CD8-positive, alpha-beta memory T cell (primary cell): ENCODE measurements around the gene IDNK. TPM values are rescaled to one million over a fixed set of nuclear protein-coding genes. Genes with fewer than 3 reads are reported as not detected.

Source experiments
- CTCF ChIA-PET: fragments of 350-600 bp; sonication (Branson Sonifier 250); formaldehyde crosslinking; loops from one replicate; lab custom pipeline; 2021; ENCODE audit warnings: antibody characterized with exemption; lab: Charles Lee
- POLR2A ChIA-PET: fragments of 350-600 bp; sonication (Branson Sonifier 250); formaldehyde crosslinking; loops from one replicate; lab custom pipeline; 2021; ENCODE audit warnings: antibody characterized with exemption; lab: Charles Lee
- DNase-seq, 5 donors: peaks; one replicate each; pipeline versions ENCODE4 v3.0.0 to v3.0.0-alpha.2; 2020 to 2022; ENCODE audit warnings: mixed read lengths in 1 of 5
- H3K27ac ChIP-seq: one replicate; pipeline ENCODE4 v1.7.0; 2013; ENCODE audit warnings: low read depth, mild to moderate bottlenecking, low read length, moderate library complexity
- H3K27me3 ChIP-seq: 2 replicates; pipeline ENCODE4 v1.7.0; 2013; ENCODE audit warnings: low read length, mild to moderate bottlenecking; ENCODE audit not compliant: insufficient read depth, poor library complexity, severe bottlenecking
- H3K36me3 ChIP-seq: 2 replicates; pipeline ENCODE4 v1.7.0; 2013; ENCODE audit warnings: mild to moderate bottlenecking, low read length, moderate library complexity; ENCODE audit not compliant: insufficient read depth
- H3K4me1 ChIP-seq: 2 replicates; pipeline ENCODE4 v1.7.0; 2013; ENCODE audit warnings: mild to moderate bottlenecking, low read length, moderate library complexity; ENCODE audit not compliant: insufficient read depth
- H3K4me3 ChIP-seq: 2 replicates; pipeline ENCODE4 v1.7.0; 2013; ENCODE audit warnings: mild to moderate bottlenecking, low read length
- H3K9me3 ChIP-seq: 2 replicates; pipeline ENCODE4 v1.7.0; 2013; ENCODE audit warnings: mild to moderate bottlenecking, low read length
- H3K27ac Mint-ChIP-seq, 8 donors: one replicate each; pipeline ENCODE4 v1.8.0; 2020 to 2021; ENCODE audit warnings: mixed read lengths in 8 of 8, mild to moderate bottlenecking in 6 of 8, inconsistent platforms in 3 of 8, moderate library complexity in 3 of 8
- H3K27me3 Mint-ChIP-seq, 2 donors: one replicate each; pipeline ENCODE4 v1.8.0; 2020 to 2021; ENCODE audit warnings: mixed read lengths in 2 of 2, mild to moderate bottlenecking in 1 of 2, moderate library complexity in 1 of 2
- H3K36me3 Mint-ChIP-seq, 3 donors: one replicate each; pipeline ENCODE4 v1.8.0; 2020 to 2021; ENCODE audit warnings: mixed read lengths in 3 of 3, inconsistent platforms in 1 of 3, mild to moderate bottlenecking in 1 of 3
- H3K4me1 Mint-ChIP-seq, 3 donors: one replicate each; pipeline ENCODE4 v1.8.0; 2020 to 2021; ENCODE audit warnings: mixed read lengths in 3 of 3, inconsistent platforms in 1 of 3, mild to moderate bottlenecking in 1 of 3
- H3K4me3 Mint-ChIP-seq, 7 donors: one replicate each; pipeline ENCODE4 v1.8.0; 2020 to 2021; ENCODE audit warnings: mixed read lengths in 7 of 7, mild to moderate bottlenecking in 6 of 7, moderate library complexity in 4 of 7, inconsistent platforms in 2 of 7
- H3K9me3 Mint-ChIP-seq, 5 donors: one replicate each; pipeline ENCODE4 v1.8.0; 2020 to 2022; ENCODE audit warnings: mixed read lengths in 5 of 5, mild to moderate bottlenecking in 3 of 5, moderate library complexity in 2 of 5, inconsistent platforms in 1 of 5
- polyA plus RNA-seq: library from polyadenylated mRNA; unstranded; fragments of 300-500 nt; fragmentation: Illumina TruSeq; gene quantifications from one replicate; pipeline ENCODE4 v1.2.3, GENCODE V29; 2021
- total RNA-seq, 2 experiments: library from RNA; stranded (reverse); gene quantifications; one replicate each; pipeline ENCODE4 v1.2.3, GENCODE V29; 2021

The IDNK gene
- total and polyA plus RNA-seq, 3 experiments from 2014 or later: 5.9 to 16.9 (median 6.3) TPM

DNA sequence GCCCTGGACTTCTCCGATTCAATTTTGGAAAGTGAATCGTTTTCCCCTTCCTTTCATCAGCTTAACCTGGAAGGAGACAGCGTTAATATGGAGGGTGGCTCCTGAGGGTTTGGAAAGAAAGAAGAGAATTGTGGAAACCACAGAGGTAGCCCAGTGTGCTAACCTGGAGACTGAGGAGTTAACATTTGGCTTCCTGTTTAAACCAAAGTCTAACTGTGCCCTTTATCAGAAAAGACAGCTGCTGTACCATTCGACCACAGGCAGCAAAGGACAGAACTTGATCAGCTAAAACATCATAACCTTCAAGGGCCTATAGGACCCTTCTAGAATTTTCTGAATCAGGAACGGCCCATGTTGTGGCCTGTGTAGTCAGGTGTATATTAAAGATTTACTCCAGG lies 735 bp downstream of the IDNK start:
- POLR2A ChIA-PET: interaction anchor here (0.8 to 2.4 kb wide), 6 partner anchors 9 to 356 kb away, joined by 3 to 22 read pairs (median 5); partner anchors contain the start of genes HNRNPK, KIF27, RMI1 and UBQLN1
- H3K36me3 ChIP-seq: no peaks in the 10 kb centered on the region
- no peaks in the 10 kb centered on the region for H3K27me3 ChIP-seq
- H3K4me3 ChIP-seq: peak overlapping the region; percentile 72
- H3K27ac Mint-ChIP-seq: peak overlapping the region; percentile 79 to 97 (median 94)
- no peaks in the 10 kb centered on the region for H3K9me3 ChIP-seq
- H3K36me3 Mint-ChIP-seq: peaks cover 0 to 17% (median 2%) of the 10 kb centered on the region in 3 donors
- no peaks in the 10 kb centered on the region for H3K27me3 Mint-ChIP-seq
- H3K4me3 Mint-ChIP-seq: peak overlapping the region; percentile 87 to 98 (median 92)
- H3K4me1 Mint-ChIP-seq: peaks cover 33 to 43% (median 36%) of the 10 kb centered on the region in 3 donors
- CTCF ChIA-PET: interaction anchor here (1.0 to 3.0 kb wide), 9 partner anchors 9 to 297 kb away, joined by 3 to 18 read pairs (median 6); partner anchors contain the start of genes KIF27 and UBQLN1
- H3K4me1 ChIP-seq: peaks cover 18% of the 10 kb centered on the region
- DNase-seq: peak in 1 of 5 donors; percentile 17
- no peaks in the 10 kb centered on the region for H3K9me3 Mint-ChIP-seq
- H3K27ac ChIP-seq: peak overlapping the region; percentile 84

- DNase-seq: no peak
- Mint-ChIP-seq H3K27ac (peak overlapping the region in 7 of 8 donors; percentile 1 to 97 (median 12)), H3K4me3 (peak overlapping the region in 5 of 7 donors; percentile 2 to 63 (median 12)), H3K9me3 (no peaks in the 10 kb centered on the region), H3K36me3 (peaks cover 0 to 26% (median 2%) of the 10 kb centered on the region in 3 donors), H3K27me3 (no peaks in the 10 kb centered on the region), H3K4me1 (peaks cover 34 to 43% (median 36%) of the 10 kb centered on the region in 3 donors)
- ChIA-PET POLR2A (no interaction called here), CTCF (interaction anchor here (0.6 to 3.0 kb wide), 3 partner anchors 22 to 469 kb away, joined by 3 to 18 read pairs (median 12); no protein-coding TSS in a partner anchor)
- Histone ChIP-seq H3K4me3 (no peak overlapping the region), H3K4me1 (peaks cover 18% of the 10 kb centered on the region), H3K27ac (no peak overlapping the region), H3K9me3 (no peaks in the 10 kb centered on the region), H3K36me3 (no peaks in the 10 kb centered on the region), H3K27me3 (no peaks in the 10 kb centered on the region)
Measured at GRCh38 chr9:83625178-83625577, 2.2 kb downstream of the IDNK start.

- no peak overlapping the region for H3K27ac ChIP-seq
- peaks cover 14% of the 10 kb centered on the region for H3K4me1 ChIP-seq
- H3K9me3 ChIP-seq: no peaks in the 10 kb centered on the region
- no peaks in the 10 kb centered on the region for H3K27me3 ChIP-seq
- no peak overlapping the region for H3K4me3 ChIP-seq
- ChIA-PET CTCF (interaction anchor here (1.1 to 2.1 kb wide), 4 partner anchors 8 to 21 kb away, joined by 3 to 8 read pairs (median 6); no protein-coding TSS in a partner anchor), POLR2A (no interaction called here)
- H3K36me3 ChIP-seq: no peaks in the 10 kb centered on the region
- no peaks in the 10 kb centered on the region for H3K9me3 Mint-ChIP-seq
- no peak overlapping the region for H3K4me3 Mint-ChIP-seq
- H3K27ac Mint-ChIP-seq: peak overlapping the region in 3 of 8 donors; percentile 41 to 52 (median 46)
- H3K36me3 Mint-ChIP-seq: peaks cover 0 to 21% (median 2%) of the 10 kb centered on the region in 3 donors
- H3K4me1 Mint-ChIP-seq: peaks cover 24 to 29% (median 26%) of the 10 kb centered on the region in 3 donors
- no peak for DNase-seq
- no peaks in the 10 kb centered on the region for H3K27me3 Mint-ChIP-seq
Measured at GRCh38 chr9:83628540-83628939, 5.6 kb downstream of the IDNK start.

DNA sequence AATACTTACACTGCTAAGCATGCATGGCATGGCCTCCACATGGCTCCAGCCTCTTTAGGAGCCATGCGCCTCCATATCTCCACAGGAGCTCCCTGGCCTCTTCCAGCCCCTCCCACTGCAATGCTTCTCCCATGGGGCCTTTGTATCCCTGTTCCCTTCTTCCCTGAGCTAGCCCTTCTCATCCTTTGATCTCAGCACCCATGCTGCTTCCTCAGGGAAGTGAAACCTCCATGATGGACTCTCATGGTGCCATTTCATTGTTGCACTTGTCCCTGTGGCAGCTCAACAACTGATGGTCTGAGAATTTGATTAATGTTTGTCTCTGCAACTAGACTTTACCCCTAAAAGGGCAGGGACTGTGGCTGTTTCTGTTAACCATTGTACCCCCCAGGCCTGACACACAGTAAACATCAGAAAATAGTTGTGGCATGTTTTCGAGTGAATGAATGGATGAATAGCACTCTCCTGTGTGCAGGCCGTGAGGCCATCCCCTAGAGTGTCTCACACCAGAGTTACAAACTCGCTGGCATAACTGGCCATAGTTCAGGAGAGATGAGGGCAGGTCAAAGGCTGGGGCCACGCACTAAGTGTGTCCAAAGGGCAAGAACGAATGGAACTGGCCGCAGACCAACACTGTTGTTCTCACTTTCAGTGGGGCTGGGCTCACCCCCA lies 6.6 kb downstream of the IDNK start:
- ChIA-PET POLR2A (no interaction called here), CTCF (interaction anchor here (1.1 to 2.1 kb wide), 4 partner anchors 9 to 20 kb away, joined by 3 to 8 read pairs (median 6); no protein-coding TSS in a partner anchor)
- no peaks in the 10 kb centered on the region for H3K36me3 ChIP-seq
- H3K9me3 ChIP-seq: no peaks in the 10 kb centered on the region
- H3K27me3 Mint-ChIP-seq: no peaks in the 10 kb centered on the region
- no peaks in the 10 kb centered on the region for H3K9me3 Mint-ChIP-seq
- peaks cover 0 to 21% (median 2%) of the 10 kb centered on the region in 3 donors for H3K36me3 Mint-ChIP-seq
- no peak for DNase-seq
- H3K27ac ChIP-seq: no peak overlapping the region
- H3K4me1 Mint-ChIP-seq: peaks cover 13 to 19% (median 16%) of the 10 kb centered on the region in 3 donors
- H3K4me3 Mint-ChIP-seq: no peak overlapping the region
- peaks cover 4% of the 10 kb centered on the region for H3K4me1 ChIP-seq
- H3K4me3 ChIP-seq: no peak overlapping the region
- H3K27me3 ChIP-seq: no peaks in the 10 kb centered on the region
- peak overlapping the region in 3 of 8 donors; percentile 36 to 63 (median 46) for H3K27ac Mint-ChIP-seq

DNA sequence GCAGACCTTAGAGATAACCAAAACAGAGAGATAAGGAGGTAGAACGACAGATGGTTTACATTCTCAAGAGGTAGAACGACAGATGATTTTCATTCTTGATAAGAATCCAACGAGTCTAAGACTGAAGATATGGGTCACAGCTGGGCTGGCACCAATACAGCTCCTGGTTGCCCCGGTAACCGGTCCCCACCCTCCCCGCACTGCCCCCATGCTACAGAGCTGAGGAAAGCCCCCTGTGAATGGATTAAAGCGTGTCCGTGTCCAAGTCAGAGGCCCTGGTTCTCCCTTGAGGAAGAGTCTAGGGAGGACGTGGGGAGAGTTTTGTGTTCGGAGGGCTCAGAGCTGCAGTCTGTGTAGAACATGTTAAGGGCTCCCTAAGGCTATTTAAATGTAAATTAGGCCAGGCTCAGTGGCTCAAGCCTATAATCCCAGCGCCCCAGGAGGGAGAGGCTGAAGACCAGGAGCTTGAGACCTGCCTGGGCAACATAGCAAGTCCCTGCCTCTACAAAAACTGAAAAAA lies 8.1 kb downstream of the IDNK start:
- no peak overlapping the region for H3K4me3 ChIP-seq
- POLR2A ChIA-PET: no interaction called here
- H3K27ac ChIP-seq: no peak overlapping the region
- H3K9me3 ChIP-seq: no peaks in the 10 kb centered on the region
- H3K4me3 Mint-ChIP-seq: no peak overlapping the region
- H3K27ac Mint-ChIP-seq: no peak overlapping the region
- no peaks in the 10 kb centered on the region for H3K4me1 ChIP-seq
- no peaks in the 10 kb centered on the region for H3K27me3 ChIP-seq
- no peaks in the 10 kb centered on the region for H3K9me3 Mint-ChIP-seq
- CTCF ChIA-PET: interaction anchor here (1.2 kb wide), 1 partner anchor 18 kb away, joined by 3 read pairs; no protein-coding TSS in a partner anchor
- no peaks in the 10 kb centered on the region for H3K27me3 Mint-ChIP-seq
- no peak for DNase-seq
- H3K36me3 Mint-ChIP-seq: peaks cover 0 to 24% (median 2%) of the 10 kb centered on the region in 3 donors
- no peaks in the 10 kb centered on the region for H3K36me3 ChIP-seq
- peaks cover 2 to 6% (median 5%) of the 10 kb centered on the region in 3 donors for H3K4me1 Mint-ChIP-seq

GRCh38 chr9:83633255-83633654 lies 10.3 kb downstream of the IDNK start:
- H3K4me3 ChIP-seq: no peak overlapping the region
- CTCF ChIA-PET: interaction anchor here (1.2 to 1.6 kb wide), 2 partner anchors 9 to 13 kb away, joined by 4 read pairs; no protein-coding TSS in a partner anchor
- no peaks in the 10 kb centered on the region for H3K9me3 ChIP-seq
- no peaks in the 10 kb centered on the region for H3K27me3 Mint-ChIP-seq
- peaks cover 0 to 5% (median 3%) of the 10 kb centered on the region in 3 donors for H3K4me1 Mint-ChIP-seq
- H3K27ac Mint-ChIP-seq: peak overlapping the region in 1 of 8 donors; percentile 72
- H3K9me3 Mint-ChIP-seq: no peaks in the 10 kb centered on the region
- H3K36me3 Mint-ChIP-seq: peaks cover 0 to 12% (median 0%) of the 10 kb centered on the region in 3 donors
- no peak overlapping the region for H3K27ac ChIP-seq
- H3K36me3 ChIP-seq: no peaks in the 10 kb centered on the region
- no peaks in the 10 kb centered on the region for H3K4me1 ChIP-seq
- POLR2A ChIA-PET: interaction anchor here (1.7 kb wide), 1 partner anchor 10 kb away, joined by 7 read pairs; the partner anchor contains the start of gene IDNK
- no peak overlapping the region for H3K4me3 Mint-ChIP-seq
- DNase-seq: no peak
- H3K27me3 ChIP-seq: no peaks in the 10 kb centered on the region

DNA sequence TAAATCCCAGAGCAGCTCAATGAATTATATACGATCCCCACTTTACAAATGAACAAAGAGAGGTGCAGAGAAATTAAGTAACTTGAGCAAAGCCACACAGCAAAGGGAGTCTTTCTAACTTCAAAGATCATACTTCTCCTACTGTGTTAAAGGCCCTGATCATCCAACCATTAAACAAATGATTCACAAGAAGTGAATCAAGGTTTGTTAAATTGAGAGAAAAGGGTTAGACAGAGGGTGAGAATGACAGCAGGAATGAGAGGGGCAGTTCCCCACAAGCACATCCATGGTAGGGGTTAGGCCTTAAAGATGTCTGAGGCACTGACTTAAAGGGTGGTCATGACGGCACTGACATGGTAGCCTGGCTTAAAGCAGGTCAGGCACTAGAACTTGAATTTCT lies 10.7 kb downstream of the IDNK start:
- POLR2A ChIA-PET: interaction anchor here (1.7 kb wide), 1 partner anchor 10 kb away, joined by 7 read pairs; the partner anchor contains the start of gene IDNK
- no peak overlapping the region for H3K27ac Mint-ChIP-seq
- peaks cover 0 to 11% (median 0%) of the 10 kb centered on the region in 3 donors for H3K36me3 Mint-ChIP-seq
- Histone ChIP-seq H3K36me3 (no peaks in the 10 kb centered on the region), H3K27ac (no peak overlapping the region), H3K4me3 (no peak overlapping the region), H3K4me1 (no peaks in the 10 kb centered on the region), H3K9me3 (no peaks in the 10 kb centered on the region), H3K27me3 (no peaks in the 10 kb centered on the region)
- no peak overlapping the region for H3K4me3 Mint-ChIP-seq
- H3K27me3 Mint-ChIP-seq: no peaks in the 10 kb centered on the region
- peaks cover 0 to 5% (median 3%) of the 10 kb centered on the region in 3 donors for H3K4me1 Mint-ChIP-seq
- DNase-seq: no peak
- CTCF ChIA-PET: interaction anchor here (1.2 to 1.6 kb wide), 2 partner anchors 9 to 13 kb away, joined by 4 read pairs; no protein-coding TSS in a partner anchor
- no peaks in the 10 kb centered on the region for H3K9me3 Mint-ChIP-seq
